Glomerular visceral epithelial cell (primary cell): ENCODE data around the gene TJAP1.

Experiments used
- DNase-seq: peaks from one replicate; pipeline ENCODE4 v3.0.0-alpha.2; 2016; ENCODE audit errors: extremely low spot score

The TJAP1 gene

GRCh38 chr6:43477235-43478007 is at the start of gene TJAP1:
TJAP1 (plus strand) TSS chr6:43477570; CDS start chr6:43499002, 21,432 bp downstream.
- peak; percentile 92 for DNase-seq

GRCh38 chr6:43428112-43428570 is 49.2 kb upstream of the TJAP1 start:
- DNase-seq = no peak

GRCh38 chr6:43428874-43429273 is 48.5 kb upstream of the TJAP1 start:
- DNase-seq = no peak

GRCh38 chr6:43432009-43432945 is 45.1 kb upstream of the TJAP1 start:
- DNase-seq = no peak

DNA sequence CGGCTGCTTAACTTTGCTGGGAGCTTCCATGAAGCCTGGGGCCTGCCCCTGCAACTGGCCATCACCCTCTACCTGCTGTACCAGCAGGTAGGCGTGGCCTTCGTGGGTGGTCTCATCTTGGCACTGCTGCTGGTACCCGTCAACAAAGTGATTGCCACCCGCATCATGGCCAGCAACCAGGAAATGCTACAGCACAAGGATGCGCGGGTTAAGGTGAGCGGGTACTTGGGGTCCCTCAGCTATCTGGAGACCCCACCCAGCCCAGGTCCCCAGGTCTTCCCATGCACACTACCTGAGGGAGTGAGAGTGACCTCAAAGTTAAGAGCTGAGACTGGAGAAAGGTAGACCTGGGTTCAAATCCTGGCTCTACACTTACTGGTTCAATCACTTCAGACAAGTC is 44.2 kb upstream of the TJAP1 start:
- DNase-seq = no peak

DNA sequence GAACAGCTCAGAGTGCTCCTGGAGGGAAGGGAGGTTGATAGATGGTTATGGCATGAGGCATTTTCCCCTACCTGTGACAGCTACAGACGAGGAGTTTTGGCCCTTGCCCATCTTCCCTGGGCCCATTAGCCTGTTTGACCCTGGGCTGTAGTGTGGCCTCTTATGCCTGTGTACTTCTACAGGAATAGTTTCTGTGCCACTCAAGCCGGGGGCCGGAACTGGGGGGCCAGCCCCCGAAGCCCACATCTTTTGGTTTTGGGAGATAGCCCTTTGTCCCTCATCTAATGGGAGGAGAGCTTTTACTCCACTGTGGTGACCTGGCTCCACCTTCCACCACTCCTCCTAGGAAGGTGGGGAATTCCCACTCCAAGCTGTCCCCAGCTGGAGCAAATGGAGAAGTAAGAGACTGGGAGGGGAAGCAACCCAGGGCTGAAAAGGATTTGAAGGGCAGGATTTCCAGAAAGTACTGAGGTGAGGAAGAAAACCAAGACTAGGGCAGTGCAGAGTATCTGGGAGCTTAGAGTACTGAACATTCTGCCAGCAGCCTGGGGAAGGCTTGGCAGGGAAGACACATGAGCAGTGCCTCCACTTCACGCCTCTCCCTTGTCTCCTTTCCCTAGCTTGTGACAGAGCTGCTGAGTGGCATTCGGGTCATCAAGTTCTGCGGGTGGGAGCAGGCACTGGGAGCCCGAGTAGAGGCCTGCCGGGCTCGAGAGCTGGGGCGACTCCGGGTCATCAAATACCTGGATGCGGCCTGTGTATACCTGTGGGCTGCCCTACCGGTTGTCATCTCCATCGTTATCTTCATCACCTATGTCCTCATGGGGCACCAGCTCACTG is 43.1 kb upstream of the TJAP1 start:
- peak; percentile 29 for DNase-seq

DNA sequence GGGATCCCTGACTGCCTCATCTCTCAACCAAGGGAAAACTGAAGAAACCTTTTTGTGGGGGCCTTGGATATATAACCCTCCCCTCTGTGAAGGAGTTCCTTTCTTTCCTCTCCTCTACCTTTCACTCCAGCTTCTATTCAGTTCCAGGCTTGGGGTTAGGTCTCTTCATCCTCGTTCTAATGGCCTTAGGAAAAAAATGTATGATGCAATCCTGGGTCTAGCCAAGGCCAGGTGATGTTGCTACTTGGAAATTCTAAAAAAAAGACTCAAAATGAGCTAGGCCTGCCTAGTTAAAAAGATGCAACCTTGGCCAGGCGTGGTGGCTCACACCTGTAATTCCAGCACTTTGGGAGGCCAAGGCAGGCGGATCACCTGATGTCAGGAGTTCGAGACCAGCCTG is 42.4 kb upstream of the TJAP1 start:
- no peak for DNase-seq

DNA sequence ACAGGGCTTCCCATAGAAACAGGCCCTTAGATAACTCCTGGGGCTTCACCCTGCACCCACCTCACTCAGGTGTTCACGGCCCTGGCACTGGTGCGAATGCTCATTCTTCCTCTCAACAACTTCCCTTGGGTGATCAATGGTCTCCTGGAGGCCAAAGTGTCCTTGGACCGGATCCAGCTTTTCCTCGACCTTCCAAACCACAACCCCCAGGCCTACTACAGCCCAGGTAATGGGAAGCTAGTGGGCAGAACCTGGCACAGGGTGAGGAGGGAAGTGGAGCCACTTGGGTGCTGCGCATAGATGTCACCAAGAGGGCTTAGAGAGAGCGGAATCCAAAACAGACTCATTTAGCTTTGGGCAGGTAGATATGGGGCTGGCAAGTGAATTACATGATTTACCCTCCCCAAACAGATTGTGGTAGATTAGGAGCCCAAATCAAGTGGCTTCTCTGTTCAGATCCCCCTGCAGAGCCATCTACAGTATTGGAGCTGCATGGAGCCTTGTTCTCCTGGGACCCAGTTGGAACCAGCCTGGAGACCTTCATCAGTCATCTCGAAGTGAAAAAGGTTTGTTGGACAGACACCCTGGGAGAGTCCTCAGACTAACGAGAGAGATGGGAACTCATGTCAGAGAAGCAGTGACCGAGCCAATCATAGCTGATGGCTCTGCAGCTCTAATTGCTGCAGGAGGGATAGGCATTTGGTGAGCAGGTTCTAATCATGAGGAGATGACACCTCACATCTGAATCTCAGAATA is 41.5 kb upstream of the TJAP1 start:
- no peak for DNase-seq

DNA sequence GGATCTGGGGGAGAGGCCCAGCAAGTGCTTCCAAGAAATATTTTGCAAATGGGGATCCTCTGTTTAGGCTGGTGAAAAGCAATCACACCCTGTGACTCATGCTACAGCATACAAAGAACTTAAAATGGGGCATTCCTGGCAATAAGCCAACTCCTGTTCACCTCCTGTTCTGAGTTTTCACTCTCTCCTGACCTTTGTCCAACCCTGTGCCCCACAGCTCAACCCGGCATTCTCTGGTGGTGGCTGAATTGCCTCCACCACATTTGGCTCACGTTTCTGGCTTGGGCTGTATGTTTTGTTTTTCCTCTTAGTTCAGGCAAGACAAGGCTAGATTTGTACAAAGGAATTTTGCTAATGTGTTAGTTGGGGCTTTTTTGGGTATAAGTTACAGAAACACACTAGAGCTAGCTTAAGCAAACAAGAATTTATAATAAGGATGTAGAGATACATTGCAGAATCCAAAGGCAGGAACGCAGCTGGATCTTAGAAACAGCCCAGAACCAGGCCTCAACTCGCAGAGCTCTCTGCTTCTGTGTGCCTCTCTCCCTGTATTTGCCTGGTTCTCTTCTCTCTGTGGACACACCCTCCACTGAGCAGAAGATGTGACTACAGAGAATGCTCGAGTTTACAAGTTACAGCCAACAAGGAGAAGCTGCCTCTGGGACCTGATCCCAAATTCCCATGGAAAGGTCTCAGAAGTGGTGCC is 40.6 kb upstream of the TJAP1 start:
- DNase-seq = peak; percentile 80

DNA sequence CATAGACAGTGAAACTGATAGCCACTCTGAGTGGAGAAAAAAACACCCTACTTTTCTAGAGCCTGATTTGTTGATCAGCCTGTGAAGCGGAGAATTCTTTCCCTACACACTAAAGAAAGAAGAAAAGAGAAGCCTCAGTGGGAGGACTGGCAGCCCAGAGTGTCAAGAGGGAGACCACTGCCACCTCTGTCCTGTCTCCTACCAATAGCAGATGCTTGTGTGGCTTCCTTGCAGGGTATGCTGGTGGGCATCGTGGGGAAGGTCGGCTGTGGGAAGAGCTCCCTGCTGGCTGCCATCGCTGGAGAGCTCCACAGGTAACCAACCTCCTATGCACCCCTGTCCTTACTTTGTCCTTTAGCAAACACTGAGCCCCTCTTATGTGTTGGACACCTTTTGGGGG is 39.7 kb upstream of the TJAP1 start:
- DNase-seq = no peak

- DNase-seq = no peak
These were observed 34.4 kb upstream of the TJAP1 start for GRCh38 chr6:43442935-43443334.

DNA sequence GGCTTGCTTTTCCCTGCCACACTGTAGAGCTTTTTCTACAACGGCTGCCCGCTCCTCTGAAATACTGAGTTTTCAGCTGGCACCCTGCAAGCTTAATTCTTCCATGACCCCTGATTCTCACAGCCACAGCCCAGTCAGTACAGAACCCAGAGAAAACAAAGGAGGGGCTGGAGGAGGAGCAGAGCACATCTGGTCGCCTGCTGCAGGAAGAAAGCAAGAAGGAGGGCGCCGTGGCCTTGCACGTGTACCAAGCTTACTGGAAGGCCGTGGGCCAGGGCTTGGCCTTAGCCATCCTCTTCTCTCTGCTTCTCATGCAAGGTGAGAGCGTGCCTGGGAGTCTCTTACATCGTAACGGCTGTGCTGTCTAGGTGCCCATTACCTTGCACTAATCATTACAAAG is 33.3 kb upstream of the TJAP1 start:
- no peak for DNase-seq

GRCh38 chr6:43444582-43444981 is 32.8 kb upstream of the TJAP1 start:
- DNase-seq = no peak

GRCh38 chr6:43445576-43445975 is 31.8 kb upstream of the TJAP1 start:
- no peak for DNase-seq

GRCh38 chr6:43447604-43448003 is 29.8 kb upstream of the TJAP1 start:
- DNase-seq = no peak

GRCh38 chr6:43448916-43449315 is 28.5 kb upstream of the TJAP1 start:
- no peak for DNase-seq

DNA sequence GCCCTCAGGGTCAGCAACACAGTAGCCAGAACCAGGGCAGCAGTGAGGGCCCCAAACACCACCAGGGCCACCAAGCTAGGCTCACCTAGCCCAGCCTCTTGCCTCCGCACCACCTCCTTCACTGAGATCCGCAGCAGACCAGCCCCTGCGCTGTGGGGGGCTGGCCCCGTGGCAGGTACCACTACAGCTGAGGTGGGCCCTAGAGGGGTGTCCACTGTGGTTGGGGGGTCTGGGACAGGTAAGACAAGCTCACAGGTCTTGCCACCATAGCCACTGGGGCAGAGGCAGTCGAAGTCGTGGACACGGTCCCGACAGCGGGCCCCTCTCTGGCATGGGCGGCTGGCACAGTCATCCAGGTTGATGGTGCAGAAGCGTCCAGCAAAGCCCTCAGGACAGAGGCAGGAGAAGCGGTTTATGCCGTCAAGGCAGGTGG is 26.7 kb upstream of the TJAP1 start:
- DNase-seq = no peak

DNA sequence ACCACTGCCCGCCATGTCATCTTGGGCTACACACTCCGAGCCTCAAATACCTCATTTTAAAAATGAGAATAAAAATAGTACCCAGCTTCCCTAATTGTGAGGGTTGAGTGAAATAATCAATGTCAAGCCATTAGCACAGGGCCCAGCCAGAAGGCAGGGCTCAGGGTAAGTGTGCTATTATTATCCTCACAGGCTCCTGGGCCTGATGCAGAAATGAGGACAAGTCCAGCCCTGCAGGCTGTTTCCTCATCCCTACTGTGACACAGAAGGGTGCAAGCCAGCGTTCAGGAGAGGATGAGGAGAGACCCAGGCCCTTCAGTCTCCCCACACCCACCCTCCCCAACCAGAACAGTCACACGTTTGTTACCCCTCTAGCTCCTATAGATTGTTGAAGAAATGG is 26.0 kb upstream of the TJAP1 start:
- DNase-seq = no peak

GRCh38 chr6:43451939-43452338 is 25.4 kb upstream of the TJAP1 start:
- DNase-seq = no peak

- DNase-seq = no peak
These were observed 24.5 kb upstream of the TJAP1 start for GRCh38 chr6:43452896-43453295.
